ENCODE results near the gene RTKN.
"Not testable (repeated sequence)": the region's sequence is repeated elsewhere in the genome, so short reads cannot be mapped to it uniquely, and the experiment has no call there.

The RTKN gene

DNA sequence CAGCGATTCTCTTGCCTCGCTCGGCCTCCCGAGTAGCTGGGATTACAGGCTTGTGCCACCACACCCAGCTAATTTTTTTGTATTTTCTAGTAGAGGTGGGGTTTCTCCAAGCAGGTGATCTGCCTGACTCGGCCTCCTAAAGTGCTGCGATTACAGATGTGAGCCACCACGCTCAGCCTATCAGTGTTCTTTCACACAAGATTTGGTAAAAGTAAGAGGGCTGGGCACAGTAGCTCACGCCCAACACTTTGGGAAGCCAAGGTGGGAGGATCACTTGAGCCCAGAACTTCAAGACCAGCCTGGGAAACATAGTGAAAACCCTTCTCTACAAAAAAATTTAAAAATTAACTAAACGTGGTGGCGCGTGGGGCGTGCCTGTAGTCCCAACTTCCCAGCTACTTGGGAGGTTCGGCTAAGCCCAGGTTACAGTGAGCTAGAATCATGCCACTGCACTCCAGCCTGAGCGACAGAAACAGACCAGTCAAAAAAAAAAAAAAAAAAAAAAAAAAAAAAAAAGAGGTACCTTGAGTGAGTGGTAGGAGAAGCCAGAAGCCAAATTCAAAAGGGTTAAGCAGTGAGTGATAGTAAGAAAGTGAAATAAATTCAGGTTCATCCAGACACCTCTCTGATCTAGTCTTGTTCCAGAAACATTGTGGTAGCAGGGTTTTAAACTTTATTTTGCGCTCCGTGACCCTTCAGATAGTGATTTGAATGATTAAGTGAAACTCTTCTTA is 29.8 kb upstream of the RTKN start:
- Histone ChIP-seq H3K9me3 (ENCODE audit: insufficient read depth, low read length, severe bottlenecking) (no peaks in the 10 kb centered on the region), H3K4me3 (ENCODE audit: low read depth in 1 of 2, low read length in 2 of 2) (peak overlapping the region; percentile 86 to 92), H3K4me2 (ENCODE audit: insufficient read depth, low read length) (peak overlapping the region; percentile 83), H3K27ac (ENCODE audit: low read length) (peak overlapping the region; percentile 95), H3K79me2 (ENCODE audit: insufficient read depth, low read length) (peaks cover 24% of the 10 kb centered on the region), H3K36me3 (ENCODE audit: insufficient read depth, low read length) (peaks cover 34% of the 10 kb centered on the region), H2AFZ (ENCODE audit: low read depth, low read length) (peak overlapping the region; percentile 97), H3K4me1 (ENCODE audit: insufficient read depth, low read length) (peaks cover 39% of the 10 kb centered on the region), H4K20me1 (ENCODE audit: insufficient read depth, low read length) (no peaks in the 10 kb centered on the region), H3K9ac (ENCODE audit: low read depth, low read length) (peak overlapping the region; percentile 94), H3K27me3 (ENCODE audit: insufficient read depth, low read length, poor library complexity) (no peaks in the 10 kb centered on the region)
- TF ChIP-seq, protein P1, sequence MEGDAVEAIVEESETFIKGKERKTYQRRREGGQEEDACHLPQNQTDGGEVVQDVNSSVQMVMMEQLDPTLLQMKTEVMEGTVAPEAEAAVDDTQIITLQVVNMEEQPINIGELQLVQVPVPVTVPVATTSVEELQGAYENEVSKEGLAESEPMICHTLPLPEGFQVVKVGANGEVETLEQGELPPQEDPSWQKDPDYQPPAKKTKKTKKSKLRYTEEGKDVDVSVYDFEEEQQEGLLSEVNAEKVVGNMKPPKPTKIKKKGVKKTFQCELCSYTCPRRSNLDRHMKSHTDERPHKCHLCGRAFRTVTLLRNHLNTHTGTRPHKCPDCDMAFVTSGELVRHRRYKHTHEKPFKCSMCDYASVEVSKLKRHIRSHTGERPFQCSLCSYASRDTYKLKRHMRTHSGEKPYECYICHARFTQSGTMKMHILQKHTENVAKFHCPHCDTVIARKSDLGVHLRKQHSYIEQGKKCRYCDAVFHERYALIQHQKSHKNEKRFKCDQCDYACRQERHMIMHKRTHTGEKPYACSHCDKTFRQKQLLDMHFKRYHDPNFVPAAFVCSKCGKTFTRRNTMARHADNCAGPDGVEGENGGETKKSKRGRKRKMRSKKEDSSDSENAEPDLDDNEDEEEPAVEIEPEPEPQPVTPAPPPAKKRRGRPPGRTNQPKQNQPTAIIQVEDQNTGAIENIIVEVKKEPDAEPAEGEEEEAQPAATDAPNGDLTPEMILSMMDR (IDR thresholded peaks at IDR 0.05; ENCODE audit: borderline replicate concordance, extremely low read depth, low read length, poor library complexity, severe bottlenecking), result no peak
- TF ChIP-seq EZH2 (IDR thresholded peaks at IDR 0.05; ENCODE audit: borderline replicate concordance, low read depth, low read length, severe bottlenecking), result no peak
- no peak for DNase-seq
- ATAC-seq (ENCODE audit: insufficient read depth, low read depth), result no peak

GRCh38 chr2:74470742-74471141 is 29.0 kb upstream of the RTKN start:
- not testable (repeated sequence) for H3K27me3 ChIP-seq (ENCODE audit: insufficient read depth, low read length, poor library complexity); ATAC-seq (ENCODE audit: insufficient read depth, low read depth); DNase-seq; H3K9me3 ChIP-seq (ENCODE audit: insufficient read depth, low read length, severe bottlenecking); H2AFZ ChIP-seq (ENCODE audit: low read depth, low read length); H3K4me3 ChIP-seq (ENCODE audit: low read depth in 1 of 2, low read length in 2 of 2); H3K27ac ChIP-seq (ENCODE audit: low read length); H4K20me1 ChIP-seq (ENCODE audit: insufficient read depth, low read length)
- H3K36me3 ChIP-seq (ENCODE audit: insufficient read depth, low read length), result peaks cover 31% of the 10 kb centered on the region
- H3K4me1 ChIP-seq (ENCODE audit: insufficient read depth, low read length), result peaks cover 44% of the 10 kb centered on the region
- H3K4me2 ChIP-seq (ENCODE audit: insufficient read depth, low read length), result peak overlapping the region; percentile 83; the same call in 1 of the 2 replicates
- H3K9ac ChIP-seq (ENCODE audit: low read depth, low read length), result peak overlapping the region; percentile 94; the same call in 1 of the 2 replicates
- H3K79me2 ChIP-seq (ENCODE audit: insufficient read depth, low read length), result peaks cover 29% of the 10 kb centered on the region

DNA sequence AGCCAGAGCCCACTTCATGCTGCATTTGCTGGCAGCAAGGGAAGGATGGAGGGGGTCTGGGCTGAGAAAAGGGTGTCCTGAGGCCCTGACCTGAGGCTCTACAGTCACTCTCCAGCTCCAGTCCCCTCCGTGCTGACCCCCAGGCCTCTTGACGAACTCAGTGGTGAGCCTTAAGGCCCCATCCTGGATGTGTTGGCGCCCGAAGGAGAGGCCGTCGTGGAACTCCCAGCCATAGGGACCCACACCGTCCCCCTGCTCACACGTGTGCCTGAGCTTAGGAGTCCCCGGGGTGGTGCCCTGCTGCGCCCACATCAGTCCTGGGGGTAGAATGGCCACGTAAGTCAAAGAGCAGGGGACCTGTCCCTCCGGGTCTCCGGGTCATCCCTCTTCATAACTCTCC is 22.7 kb upstream of the RTKN start:
- no peak for DNase-seq
- peak overlapping the region; percentile 96; the same call in 1 of the 2 replicates for H2AFZ ChIP-seq (ENCODE audit: low read depth, low read length)

GRCh38 chr2:74462786-74463105 is 21.0 kb upstream of the RTKN start:
- Histone ChIP-seq H2AFZ (ENCODE audit: low read depth, low read length) (no peak overlapping the region), H3K27ac (ENCODE audit: low read length) (no peak overlapping the region), H3K4me3 (ENCODE audit: low read depth in 1 of 2, low read length in 2 of 2) (no peak overlapping the region), H3K4me2 (ENCODE audit: insufficient read depth, low read length) (no peak overlapping the region), H3K27me3 (ENCODE audit: insufficient read depth, low read length, poor library complexity) (no peaks in the 10 kb centered on the region), H3K4me1 (ENCODE audit: insufficient read depth, low read length) (peaks cover 40% of the 10 kb centered on the region), H3K79me2 (ENCODE audit: insufficient read depth, low read length) (peaks cover 44% of the 10 kb centered on the region), H3K36me3 (ENCODE audit: insufficient read depth, low read length) (peaks cover 29% of the 10 kb centered on the region), H3K9ac (ENCODE audit: low read depth, low read length) (no peak overlapping the region), H4K20me1 (ENCODE audit: insufficient read depth, low read length) (peaks cover 4% of the 10 kb centered on the region), H3K9me3 (ENCODE audit: insufficient read depth, low read length, severe bottlenecking) (no peaks in the 10 kb centered on the region)
- no peak for ATAC-seq (ENCODE audit: insufficient read depth, low read depth)
- TF ChIP-seq, protein P1 (IDR thresholded peaks at IDR 0.05; ENCODE audit: borderline replicate concordance, extremely low read depth, low read length, poor library complexity, severe bottlenecking), result no peak
- no peak for TF ChIP-seq EZH2 (IDR thresholded peaks at IDR 0.05; ENCODE audit: borderline replicate concordance, low read depth, low read length, severe bottlenecking)
- DNase-seq, result no peak

More for the DNA sequence above, 22.7 kb upstream of the RTKN start:
- peak overlapping the region; percentile 72 for H3K9ac ChIP-seq (ENCODE audit: low read depth, low read length)
- H3K27me3 ChIP-seq (ENCODE audit: insufficient read depth, low read length, poor library complexity), result no peaks in the 10 kb centered on the region
- H3K4me1 ChIP-seq (ENCODE audit: insufficient read depth, low read length), result peaks cover 31% of the 10 kb centered on the region
- H3K79me2 ChIP-seq (ENCODE audit: insufficient read depth, low read length), result peaks cover 34% of the 10 kb centered on the region
- H3K4me3 ChIP-seq (ENCODE audit: low read depth in 1 of 2, low read length in 2 of 2), result peak overlapping the region; percentile 71 to 93; a peak in 3 of 4 replicates
- peaks cover 4% of the 10 kb centered on the region for H4K20me1 ChIP-seq (ENCODE audit: insufficient read depth, low read length)
- H3K36me3 ChIP-seq (ENCODE audit: insufficient read depth, low read length), result peaks cover 29% of the 10 kb centered on the region
- no peak for TF ChIP-seq EZH2 (IDR thresholded peaks at IDR 0.05; ENCODE audit: borderline replicate concordance, low read depth, low read length, severe bottlenecking)
- TF ChIP-seq, protein P1 (IDR thresholded peaks at IDR 0.05; ENCODE audit: borderline replicate concordance, extremely low read depth, low read length, poor library complexity, severe bottlenecking), result no peak
- H3K4me2 ChIP-seq (ENCODE audit: insufficient read depth, low read length), result peak overlapping the region; percentile 93
- peak; percentile 18 for ATAC-seq (ENCODE audit: insufficient read depth, low read depth)
- peak overlapping the region; percentile 91 for H3K27ac ChIP-seq (ENCODE audit: low read length)
- H3K9me3 ChIP-seq (ENCODE audit: insufficient read depth, low read length, severe bottlenecking), result no peaks in the 10 kb centered on the region

All from DND-41 (cell line).